OCI-LY7 (cell line): ENCODE results near the gene MAP3K2. TPM values are rescaled to one million over a fixed set of nuclear protein-coding genes. Genes with fewer than 3 reads are reported as not detected.
A peak's percentile ranks its signal among the peaks of the same experiment; 100 is the strongest.
"Not testable (repeated sequence)": the region's sequence is repeated elsewhere in the genome, so short reads cannot be mapped to it uniquely, and the experiment has no call there.

Experiments
- BruUV-seq: library from RNA; stranded (reverse); fragments of 400-500 nt; replicated peaks from 2 replicates; lab custom pipeline; 2021; lab: Mats Ljungman, UMichigan
- CTCF ChIA-PET: fragments of 300-600 bp; sonication (Branson Sonifier 250); formaldehyde crosslinking; loops from one replicate; lab custom pipeline; 2022; ENCODE audit warnings: antibody characterized with exemption; ENCODE audit not compliant: unreplicated experiment; lab: Charles Lee
- POLR2A ChIA-PET: fragments of 300-600 bp; sonication (Branson Sonifier 250); formaldehyde crosslinking; loops from one replicate; lab custom pipeline; 2022; ENCODE audit warnings: antibody characterized with exemption; lab: Charles Lee
- DNase-seq: peaks from one replicate; pipeline ENCODE4 v3.0.0-alpha.2; 2015; ENCODE audit warnings: low spot score
- H2AFZ ChIP-seq: fragments of 200-600 bp; sonication (generic), shearing (Covaris generic); 2 replicates; pipeline ENCODE4 v1.6.1; 2014; ENCODE audit warnings: mild to moderate bottlenecking, antibody characterized with exemption, low read length, moderate library complexity
- H3K27ac ChIP-seq: fragments of 200-600 bp; sonication (generic); 2 replicates; pipeline ENCODE4 v1.5.1; 2014; ENCODE audit warnings: mixed run types, low read depth, mild to moderate bottlenecking, moderate library complexity, low read length, inconsistent platforms; ENCODE audit not compliant: poor library complexity, severe bottlenecking
- H3K36me3 ChIP-seq: fragments of 200-600 bp; sonication (generic); 2 replicates; pipeline ENCODE4 v1.6.1; 2014; ENCODE audit warnings: mild to moderate bottlenecking, antibody characterized with exemption, low read length, moderate library complexity, mixed read lengths; ENCODE audit not compliant: insufficient read depth
- H3K4me1 ChIP-seq: fragments of 200-600 bp; sonication (generic); 2 replicates; pipeline ENCODE4 v1.5.1; 2014; ENCODE audit warnings: mild to moderate bottlenecking, low read length; ENCODE audit not compliant: insufficient read depth, poor library complexity, severe bottlenecking
- H3K4me2 ChIP-seq: fragments of 200-600 bp; sonication (generic); 2 replicates; pipeline ENCODE4 v1.6.1; 2014; ENCODE audit warnings: mild to moderate bottlenecking, low read length
- H3K4me3 ChIP-seq: fragments of 200-600 bp; sonication (generic); 2 replicates; pipeline ENCODE4 v1.5.1; 2014; ENCODE audit warnings: mild to moderate bottlenecking, low read depth, low read length; ENCODE audit not compliant: poor library complexity, severe bottlenecking
- H3K79me2 ChIP-seq: fragments of 200-600 bp; sonication (generic); 2 replicates; pipeline ENCODE4 v1.6.1; 2016; ENCODE audit warnings: low read depth, mild to moderate bottlenecking, low read length, moderate library complexity, mixed read lengths; ENCODE audit not compliant: insufficient read depth
- H3K9me2 ChIP-seq: fragments of 200-600 bp; sonication (generic); 2 replicates; pipeline ENCODE4 v1.6.1; 2016; ENCODE audit warnings: mild to moderate bottlenecking, low read length, mixed read lengths; ENCODE audit not compliant: insufficient read depth
- H3K9me3 ChIP-seq: fragments of 200-600 bp; sonication (generic); 2 replicates; pipeline ENCODE4 v1.6.1; 2014; ENCODE audit warnings: mild to moderate bottlenecking, mixed run types, low read length, mixed read lengths
- H4K20me1 ChIP-seq: fragments of 200-600 bp; sonication (generic); 2 replicates; pipeline ENCODE4 v1.6.1; 2014; ENCODE audit warnings: mild to moderate bottlenecking, antibody characterized with exemption, low read length, moderate library complexity, mixed read lengths; ENCODE audit not compliant: insufficient read depth
- CTCF ChIP-seq: fragments of 200-600 bp; sonication (generic); conservative IDR thresholded peaks from 2 replicates; pipeline ENCODE4 v1.5.1; 2014; ENCODE audit warnings: mild to moderate bottlenecking, antibody characterized with exemption, low read length, moderate library complexity, mixed read lengths
- EZH2phosphoT487 ChIP-seq: fragments of 200-600 bp; sonication (generic); IDR thresholded peaks from 2 replicates; pipeline ENCODE4 v1.6.1; 2018; ENCODE audit warnings: low read depth, borderline replicate concordance, mild to moderate bottlenecking, mixed run types, antibody characterized with exemption, low read length, moderate library complexity, mixed read lengths
- intact Hi-C: fragments of 100-400 bp; cut with micrococcal nuclease; formaldehyde crosslinking; loops from one replicate; pipeline ENCODE4 v1.10.0; 2022; ENCODE audit not compliant: unreplicated experiment
- total RNA-seq, 2 experiments: library from RNA; depleted of rRNA in 1 of 2; stranded (reverse); fragments of >200 nt in 1 of 2; shearing (Covaris generic) in 1 of 2; gene quantifications; 2 replicates each; pipeline ENCODE4 v1.2.3, GENCODE V29; 2014 to 2022

Gene MAP3K2
- total RNA-seq, 2 experiments from 2014 or later, result 33.2 to 52.5 TPM

- Histone ChIP-seq H3K4me1 (no peaks in the 10 kb centered on the region), H3K4me2 (no peak overlapping the region), H3K27ac (no peak overlapping the region), H4K20me1 (no peaks in the 10 kb centered on the region; the same call in none of the 2 replicates), H2AFZ (no peak overlapping the region), H3K36me3 (peaks cover 23% of the 10 kb centered on the region), H3K79me2 (peaks cover 73% of the 10 kb centered on the region), H3K9me2 (no peaks in the 10 kb centered on the region), H3K4me3 (no peak overlapping the region), H3K9me3 (peaks cover 20% of the 10 kb centered on the region; the same call in 1 of the 2 replicates)
- BruUV-seq, result TSS peak; percentile 10
- no peak for DNase-seq
- ChIA-PET CTCF (no interaction called here), POLR2A (interaction anchor here (1.1 kb wide), 1 partner anchor 25 kb away, joined by 4 read pairs; no protein-coding TSS in a partner anchor)
- no peak for TF ChIP-seq EZH2phosphoT487
- no peak for TF ChIP-seq CTCF
- intact Hi-C loops, result no loop called here
Observed at GRCh38 chr2:127356531-127356930, 31.2 kb downstream of the MAP3K2 start.

- ChIA-PET CTCF (no interaction called here), POLR2A (no interaction called here)
- Histone ChIP-seq H3K79me2 (peaks cover 75% of the 10 kb centered on the region), H3K9me2 (no peaks in the 10 kb centered on the region), H3K36me3 (peaks cover 23% of the 10 kb centered on the region), H3K4me1 (no peaks in the 10 kb centered on the region), H3K4me2 (no peak overlapping the region), H3K9me3 (peaks cover 20% of the 10 kb centered on the region; the same call in 1 of the 2 replicates), H4K20me1 (no peaks in the 10 kb centered on the region; the same call in none of the 2 replicates), H3K27ac (no peak overlapping the region), H3K4me3 (no peak overlapping the region), H2AFZ (no peak overlapping the region)
- no peak for TF ChIP-seq EZH2phosphoT487
- peak; percentile 94 for TF ChIP-seq CTCF
- no TSS peak for BruUV-seq
- peak; percentile 42 for DNase-seq
- intact Hi-C loops, result loop anchor here (2.0 kb wide), 1 partner anchor 31 kb away; the partner anchor contains the start of gene MAP3K2
Observed at GRCh38 chr2:127355407-127356008, 32.3 kb downstream of the MAP3K2 start.

- peaks cover 11% of the 10 kb centered on the region for H3K4me1 ChIP-seq
- H4K20me1 ChIP-seq, H3K9me2 ChIP-seq, BruUV-seq, CTCF ChIA-PET, H3K4me2 ChIP-seq, H3K27ac ChIP-seq, H2AFZ ChIP-seq, H3K4me3 ChIP-seq, POLR2A ChIA-PET, DNase-seq: not testable (repeated sequence)
- peaks cover 23% of the 10 kb centered on the region for H3K36me3 ChIP-seq
- peaks cover 20% of the 10 kb centered on the region; the same call in 1 of the 2 replicates for H3K9me3 ChIP-seq
- peaks cover 78% of the 10 kb centered on the region for H3K79me2 ChIP-seq
- intact Hi-C loops, result loop anchor here (2.0 kb wide), 1 partner anchor 33 kb away; the partner anchor contains the start of gene MAP3K2
Observed at GRCh38 chr2:127353873-127354676, 33.7 kb downstream of the MAP3K2 start.

- H4K20me1 ChIP-seq, BruUV-seq, POLR2A ChIA-PET, CTCF ChIA-PET, H3K4me3 ChIP-seq, H2AFZ ChIP-seq, H3K4me2 ChIP-seq, H3K27ac ChIP-seq, H3K9me2 ChIP-seq, DNase-seq, intact Hi-C loops: not testable (repeated sequence)
- Histone ChIP-seq H3K9me3 (peaks cover 19% of the 10 kb centered on the region; the same call in 1 of the 2 replicates), H3K4me1 (peaks cover 19% of the 10 kb centered on the region), H3K79me2 (peaks cover 79% of the 10 kb centered on the region), H3K36me3 (peaks cover 21% of the 10 kb centered on the region)
Observed at GRCh38 chr2:127353223-127353622, 34.6 kb downstream of the MAP3K2 start.
